Mesendoderm (in vitro differentiated cells): ENCODE results near the gene MEIS2. TPM values are rescaled to one million over a fixed set of nuclear protein-coding genes. Genes with fewer than 3 reads are reported as not detected.

Experiments used
- small RNA-seq: library from polyadenylated mRNA; stranded (forward); fragments of <200 nt; extraction: miRNeasy Mini kit (QIAGEN cat#:217004); gene quantifications from one replicate; pipeline ENCODE3, GENCODE V24; 2013; ENCODE audit not compliant: insufficient read depth

The MEIS2 gene

Small RNAs within 50 kb of the gene (small RNA-seq; reads per million reads assigned to genes)
- gene MIR8063: not detected
- not detected for gene RF00012
- not detected for gene RF00019
